ENCODE results near the gene NOSIP. TPM values are rescaled to one million over a fixed set of nuclear protein-coding genes. Genes with fewer than 3 reads are reported as not detected.

NOSIP gene
- total RNA-seq, 2 donors from 2014 or later: 66.0 to 72.7 TPM

DNA sequence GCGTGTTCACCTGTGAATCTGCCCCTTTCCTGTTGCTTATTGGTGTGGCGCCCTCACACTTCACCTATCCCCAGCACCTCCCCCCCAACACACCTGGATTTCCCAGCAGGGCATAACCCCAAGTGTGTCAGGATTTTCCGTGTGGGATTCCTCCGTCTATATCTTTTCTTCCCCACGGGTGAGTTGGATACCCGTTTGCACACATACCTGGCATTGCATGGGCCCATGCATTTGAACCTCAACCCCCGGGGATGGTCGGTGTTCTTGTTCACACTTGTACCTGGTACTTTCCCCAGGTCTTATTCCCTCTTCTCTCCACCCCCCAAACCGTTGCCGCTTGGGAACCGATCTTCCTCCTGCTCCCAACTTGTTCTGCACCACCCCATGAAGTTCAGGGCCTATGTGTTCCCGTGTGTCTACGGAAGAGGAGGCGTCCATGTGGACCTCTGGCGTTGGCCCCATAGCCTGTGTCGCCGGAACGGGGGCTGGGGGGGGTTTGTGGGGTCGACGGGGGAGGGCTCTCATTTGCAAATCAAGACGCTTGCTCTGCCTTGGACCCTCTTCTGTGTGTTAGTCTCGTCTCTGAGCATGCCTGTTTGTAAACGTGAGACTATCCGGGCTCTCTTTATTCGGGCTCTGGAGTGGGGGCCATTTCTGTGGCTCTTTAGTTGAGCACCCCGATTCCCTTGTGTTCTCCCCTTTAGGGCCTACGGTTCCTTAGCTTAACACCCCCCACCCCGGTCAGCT lies 12.3 kb upstream of the NOSIP start:
- Mint-ChIP-seq H3K4me1 (ENCODE audit: low read depth) (peaks cover 44% of the 10 kb centered on the region), H3K4me3 (peak overlapping the region; percentile 90 to 96), H3K27me3 (ENCODE audit: low read depth) (no peaks in the 10 kb centered on the region), H3K9me3 (no peaks in the 10 kb centered on the region), H3K27ac (peak overlapping the region; percentile 34), H3K36me3 (ENCODE audit: insufficient read depth in 2 of 2) (peaks cover 0 to 9% of the 10 kb centered on the region in 2 donors)
- peak in 1 of 2 donors; percentile 35 for DNase-seq
- no peak for ATAC-seq (replicated peaks in 1 of 2)

DNA sequence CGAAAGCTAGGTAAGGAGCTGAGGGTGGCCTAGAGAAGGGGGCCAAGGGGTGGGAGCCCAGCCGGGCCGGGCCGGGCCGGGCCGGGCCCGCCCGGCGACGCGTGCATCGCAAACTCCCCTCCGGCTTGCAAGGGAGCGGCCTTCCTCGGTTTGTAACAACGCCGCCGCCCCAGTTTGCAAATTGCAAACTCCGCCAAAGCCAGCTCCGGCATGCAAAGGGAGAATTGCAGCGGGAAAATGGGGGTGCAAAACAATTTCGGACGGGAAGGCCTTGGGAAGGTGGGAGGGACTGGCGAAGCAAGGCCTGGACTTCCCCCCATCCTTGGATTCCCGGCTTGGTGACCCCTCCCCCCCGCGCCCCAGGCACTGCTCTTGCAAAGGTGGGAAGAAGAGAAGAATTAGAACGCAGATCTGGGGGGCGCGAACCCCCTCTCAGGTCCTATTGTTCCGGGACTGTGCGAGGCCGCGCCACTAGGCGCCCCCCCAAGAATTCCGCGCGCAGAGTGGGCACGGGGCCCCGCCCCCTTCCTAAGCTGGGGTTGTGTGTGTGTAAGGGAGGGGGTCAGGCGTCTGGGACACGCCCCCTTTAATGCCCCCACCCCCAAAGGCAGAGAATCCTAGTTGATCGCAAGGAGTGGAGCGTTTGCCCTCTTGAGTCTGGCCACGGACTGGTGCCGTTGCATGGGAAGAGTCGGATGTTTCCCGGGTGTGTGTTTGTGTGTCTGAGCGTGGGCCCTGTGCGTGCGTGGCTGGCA lies 11.6 kb upstream of the NOSIP start:
- H3K4me1 Mint-ChIP-seq (ENCODE audit: low read depth): peaks cover 44% of the 10 kb centered on the region
- H3K27ac Mint-ChIP-seq: peak overlapping the region; percentile 34
- DNase-seq: peak; percentile 54 to 69
- H3K9me3 Mint-ChIP-seq: no peaks in the 10 kb centered on the region
- peak overlapping the region; percentile 90 to 96 for H3K4me3 Mint-ChIP-seq
- ATAC-seq (replicated peaks in 1 of 2): no peak
- peaks cover 0 to 9% of the 10 kb centered on the region in 2 donors for H3K36me3 Mint-ChIP-seq (ENCODE audit: insufficient read depth in 2 of 2)
- H3K27me3 Mint-ChIP-seq (ENCODE audit: low read depth): no peaks in the 10 kb centered on the region

DNA sequence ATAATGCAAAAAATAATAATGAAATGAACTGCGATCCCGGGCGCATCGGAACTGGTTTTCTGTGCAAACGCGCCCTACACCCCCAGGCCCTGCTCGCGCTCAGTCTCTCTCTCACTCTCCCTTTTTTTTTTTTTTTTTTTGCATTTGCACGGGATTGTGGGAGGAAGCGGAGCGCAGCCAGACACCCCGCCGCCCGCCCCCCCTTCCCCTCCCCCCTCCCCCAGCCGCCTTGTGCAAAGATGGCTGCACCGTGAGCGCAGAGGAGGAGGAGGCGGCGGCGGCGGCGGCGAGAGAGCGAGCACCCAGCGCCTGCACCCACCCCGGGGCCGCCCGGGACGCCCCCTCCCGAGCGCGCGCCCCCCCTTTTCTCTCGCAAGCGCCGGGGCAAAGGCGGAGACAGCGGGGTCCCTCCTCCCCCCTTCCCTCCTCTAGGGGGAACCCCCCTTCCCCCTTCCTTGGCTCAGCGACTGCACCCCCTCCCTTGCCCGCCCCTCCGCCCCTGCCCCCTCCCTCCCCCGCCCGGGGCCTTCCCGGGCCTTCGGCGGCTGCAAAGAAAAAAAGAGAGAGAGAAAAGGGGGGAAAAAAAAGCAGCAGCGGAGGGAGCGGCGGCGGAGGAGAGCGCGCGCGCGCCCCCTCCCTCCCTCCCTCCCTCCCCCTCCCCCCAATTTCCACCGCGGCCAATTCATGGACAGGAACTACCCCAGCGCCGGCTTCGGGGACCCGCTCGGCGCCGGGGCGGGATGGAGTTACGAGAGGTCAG lies 10.8 kb upstream of the NOSIP start, which contains the start of gene PRR12:
TSS of gene PRR12 (plus strand) at position 212 of the 760 bp plus-strand sequence. CDS start at position 685, 473 bp downstream.
- Mint-ChIP-seq H3K27me3 (ENCODE audit: low read depth) (no peaks in the 10 kb centered on the region), H3K36me3 (ENCODE audit: insufficient read depth in 2 of 2) (peaks cover 0 to 9% of the 10 kb centered on the region in 2 donors), H3K9me3 (no peaks in the 10 kb centered on the region), H3K4me1 (ENCODE audit: low read depth) (peaks cover 44% of the 10 kb centered on the region), H3K27ac (peak within 1 kb of the TSS; percentile 70), H3K4me3 (peak within 1 kb of the TSS; percentile 90 to 96)
- DNase-seq (peak; percentile 69 to 77), ATAC-seq (replicated peaks in 1 of 2) (peak; percentile 19 to 22)

DNA sequence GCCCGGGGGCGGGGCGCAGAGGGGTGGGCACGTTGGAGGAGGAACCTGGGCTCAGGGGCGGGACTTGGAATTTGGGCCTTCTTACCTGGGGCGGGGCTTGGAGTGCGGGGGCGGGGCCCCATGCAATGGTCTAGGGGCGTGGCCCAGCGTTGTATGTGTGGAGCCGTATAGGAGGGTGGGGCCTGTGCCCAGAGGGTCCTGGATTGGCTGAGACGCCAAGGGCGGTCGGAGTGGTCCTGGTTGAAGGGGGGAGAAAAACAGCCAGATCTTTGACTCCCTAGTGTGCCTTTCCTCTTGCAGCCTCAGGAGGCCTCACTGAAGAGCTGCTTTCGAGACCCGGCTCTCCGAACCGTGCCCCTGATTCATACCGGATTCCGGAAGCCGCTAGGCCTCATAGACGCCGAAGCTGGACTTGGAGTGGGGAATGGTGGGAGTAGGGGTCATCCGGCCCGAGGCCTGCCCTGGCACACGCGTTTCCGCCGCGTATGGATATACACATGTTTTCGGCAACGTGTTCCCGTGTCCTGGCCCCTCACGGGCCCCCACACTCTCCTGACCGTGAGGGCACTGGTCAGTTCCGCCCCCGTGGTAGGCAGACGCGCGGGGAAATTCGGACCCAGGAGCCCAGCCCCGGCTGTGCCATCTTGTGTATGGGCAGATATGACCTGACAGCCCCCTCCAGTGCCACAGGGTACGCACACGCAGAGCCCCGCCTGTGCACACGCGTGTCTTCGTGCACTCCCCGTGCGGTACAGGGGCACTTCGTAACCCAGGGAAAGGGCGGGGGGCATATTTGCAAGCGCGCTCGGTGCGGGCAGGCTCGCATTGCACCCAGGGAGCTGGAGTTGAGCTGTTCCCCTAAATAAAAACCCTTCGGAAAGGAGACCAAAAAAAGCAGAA lies 10.0 kb upstream of the NOSIP start:
- DNase-seq: peak; percentile 94 to 96
- Mint-ChIP-seq H3K9me3 (no peaks in the 10 kb centered on the region), H3K4me1 (ENCODE audit: low read depth) (peaks cover 44% of the 10 kb centered on the region), H3K36me3 (ENCODE audit: insufficient read depth in 2 of 2) (peaks cover 0 to 9% of the 10 kb centered on the region in 2 donors), H3K4me3 (peak overlapping the region; percentile 90 to 96), H3K27ac (peak overlapping the region; percentile 70), H3K27me3 (ENCODE audit: low read depth) (no peaks in the 10 kb centered on the region)
- ATAC-seq (replicated peaks in 1 of 2): peak; percentile 76 to 77

DNA sequence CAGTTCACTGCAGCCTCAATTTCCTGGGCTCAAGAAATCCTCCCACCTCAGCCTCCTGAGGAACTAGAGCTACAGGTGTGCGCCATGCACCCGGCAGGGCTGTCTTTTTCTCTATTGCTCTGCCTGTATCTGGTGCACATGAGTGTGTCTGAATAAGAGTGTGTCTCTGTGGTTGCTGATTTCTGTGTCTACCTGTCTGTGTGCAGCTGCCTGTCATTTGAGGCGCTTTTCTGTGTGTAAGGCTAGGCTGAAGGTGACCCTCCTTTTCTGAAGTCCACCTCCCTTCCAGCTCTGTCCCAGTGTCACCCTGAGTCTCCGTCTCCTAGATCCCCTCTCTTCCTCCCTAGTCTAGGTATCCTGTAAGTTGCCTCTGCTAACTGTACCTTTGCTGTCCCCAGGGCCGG lies 9.1 kb upstream of the NOSIP start:
- DNase-seq: peak in 1 of 2 donors; percentile 16

DNA sequence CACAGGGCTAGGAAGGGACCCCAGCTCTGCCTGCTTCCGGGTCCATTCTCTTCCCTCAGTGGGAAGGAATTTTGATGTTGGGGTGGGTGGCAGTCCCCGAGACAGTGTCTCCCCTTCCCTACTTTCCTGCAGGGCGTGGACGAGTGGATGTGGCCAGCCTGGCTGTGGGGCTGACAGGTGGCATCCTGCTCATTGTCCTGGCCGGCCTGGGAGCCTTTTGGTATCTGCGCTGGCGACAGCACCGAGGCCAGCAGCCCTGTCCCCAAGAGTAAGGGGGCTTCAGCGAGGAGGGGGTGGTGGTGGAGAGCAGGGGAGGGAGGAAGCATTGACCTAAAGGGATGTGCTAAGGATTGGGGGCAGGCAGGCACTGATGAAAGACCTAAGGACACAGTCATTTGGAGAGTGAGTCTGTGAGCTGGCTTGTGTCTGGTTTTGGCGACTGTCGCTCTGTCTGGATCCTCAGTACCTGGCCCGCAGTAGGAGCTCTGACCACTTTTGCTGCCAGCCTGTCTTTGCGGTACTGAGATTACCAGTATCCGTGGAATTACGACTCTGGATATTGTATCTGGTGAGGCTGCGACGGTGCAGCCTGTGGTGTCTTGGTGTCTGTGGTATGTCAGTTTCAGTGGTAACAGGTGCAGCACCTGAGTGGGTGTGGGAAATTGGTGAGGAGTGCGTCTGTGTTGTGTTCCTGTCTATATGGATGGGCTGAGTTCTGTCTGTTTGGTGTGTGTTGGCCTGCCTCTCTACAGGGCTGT lies 8.2 kb upstream of the NOSIP start:
- Mint-ChIP-seq H3K4me1 (ENCODE audit: low read depth) (peaks cover 33% of the 10 kb centered on the region), H3K27ac (no peak overlapping the region), H3K36me3 (ENCODE audit: insufficient read depth in 2 of 2) (peaks cover 0 to 2% of the 10 kb centered on the region in 2 donors), H3K27me3 (ENCODE audit: low read depth) (no peaks in the 10 kb centered on the region), H3K9me3 (no peaks in the 10 kb centered on the region), H3K4me3 (peak overlapping the region; percentile 27 to 50)
- ATAC-seq (replicated peaks in 1 of 2) (peak; percentile 13 to 17), DNase-seq (peak; percentile 46 to 61)

More for the DNA sequence above, 9.1 kb upstream of the NOSIP start:
- Mint-ChIP-seq H3K4me3 (peak overlapping the region; percentile 10 to 50), H3K4me1 (ENCODE audit: low read depth) (peaks cover 43% of the 10 kb centered on the region), H3K27ac (no peak overlapping the region), H3K9me3 (no peaks in the 10 kb centered on the region), H3K36me3 (ENCODE audit: insufficient read depth in 2 of 2) (peaks cover 0 to 9% of the 10 kb centered on the region in 2 donors), H3K27me3 (ENCODE audit: low read depth) (no peaks in the 10 kb centered on the region)
- ATAC-seq (replicated peaks in 1 of 2): no peak

DNA sequence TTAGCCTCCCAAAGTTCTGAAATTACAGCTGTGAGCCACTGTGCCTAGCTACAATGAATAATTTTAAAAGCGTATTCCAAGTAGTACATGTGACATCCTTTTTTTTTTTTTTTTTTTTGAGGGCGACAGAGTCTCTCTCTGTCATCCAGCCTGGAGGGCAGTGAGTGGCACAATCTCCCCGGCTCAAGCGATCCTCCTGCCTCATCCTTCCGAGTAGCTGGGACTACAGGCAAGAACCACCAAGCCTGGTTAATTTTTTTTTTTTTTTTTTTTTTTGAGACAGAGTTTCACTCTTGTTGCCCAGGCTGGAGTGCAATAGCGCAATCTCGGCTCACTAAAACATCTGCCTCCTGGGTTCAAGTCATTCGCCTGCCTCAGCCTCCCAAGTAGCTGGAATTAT lies 6.9 kb upstream of the NOSIP start:
- Mint-ChIP-seq H3K36me3 (ENCODE audit: insufficient read depth in 2 of 2) (no peaks in the 10 kb centered on the region), H3K27me3 (ENCODE audit: low read depth) (no peaks in the 10 kb centered on the region), H3K9me3 (no peaks in the 10 kb centered on the region), H3K4me3 (no peak overlapping the region), H3K27ac (no peak overlapping the region), H3K4me1 (ENCODE audit: low read depth) (peaks cover 20% of the 10 kb centered on the region)
- ATAC-seq (replicated peaks in 1 of 2): no peak
- DNase-seq: no peak

DNA sequence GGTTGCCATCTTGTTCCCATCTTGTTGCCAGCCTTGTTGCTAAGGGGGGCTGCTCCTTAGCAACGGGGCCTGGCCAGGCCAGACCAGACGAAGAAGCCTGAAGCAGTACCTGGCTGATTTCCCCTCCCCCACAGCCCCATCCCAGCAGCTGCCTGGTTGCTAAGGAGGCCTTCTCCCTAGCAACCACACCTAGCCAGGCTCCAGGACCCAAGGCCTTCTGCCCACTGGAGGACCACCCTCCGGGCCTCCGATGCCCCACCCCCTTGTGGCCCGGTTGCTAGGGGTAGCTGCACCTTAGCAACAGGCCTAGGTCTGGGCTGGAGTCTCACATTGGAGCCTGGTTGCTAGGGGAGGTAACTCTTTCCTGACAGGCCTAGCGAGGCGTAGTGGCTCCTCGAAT lies 4.7 kb upstream of the NOSIP start:
- no peaks in the 10 kb centered on the region for H3K9me3 Mint-ChIP-seq
- no peaks in the 10 kb centered on the region for H3K27me3 Mint-ChIP-seq (ENCODE audit: low read depth)
- H3K27ac Mint-ChIP-seq: no peak overlapping the region
- peaks cover 2% of the 10 kb centered on the region in 2 donors for H3K36me3 Mint-ChIP-seq (ENCODE audit: insufficient read depth in 2 of 2)
- no peak overlapping the region for H3K4me3 Mint-ChIP-seq
- peaks cover 25% of the 10 kb centered on the region for H3K4me1 Mint-ChIP-seq (ENCODE audit: low read depth)
- ATAC-seq (replicated peaks in 1 of 2) (no peak), DNase-seq (no peak)

DNA sequence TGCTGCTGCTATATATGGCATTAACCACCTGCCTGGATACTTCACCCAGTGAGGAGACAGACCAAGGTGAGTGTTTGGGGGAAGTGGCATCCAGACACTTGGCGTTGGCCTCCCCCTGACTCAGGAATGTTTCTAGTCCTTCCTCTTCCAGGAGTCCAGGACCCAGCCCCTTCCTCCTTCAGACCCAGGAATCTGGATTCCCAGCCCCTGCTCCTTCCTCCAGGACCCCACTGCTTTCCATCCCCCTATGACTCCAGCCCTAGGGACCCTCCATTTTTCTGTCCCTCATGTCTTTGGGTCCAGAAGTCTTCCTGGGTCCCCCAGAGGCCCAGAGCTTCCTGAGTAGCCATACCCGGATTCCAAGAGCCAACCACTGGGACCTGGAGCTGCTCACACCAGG lies 2.9 kb upstream of the NOSIP start:
- Mint-ChIP-seq H3K9me3 (no peaks in the 10 kb centered on the region), H3K27ac (no peak overlapping the region), H3K27me3 (ENCODE audit: low read depth) (no peaks in the 10 kb centered on the region), H3K4me3 (no peak overlapping the region), H3K4me1 (ENCODE audit: low read depth) (peaks cover 27% of the 10 kb centered on the region), H3K36me3 (ENCODE audit: insufficient read depth in 2 of 2) (peaks cover 2% of the 10 kb centered on the region in 2 donors)
- ATAC-seq (replicated peaks in 1 of 2): no peak
- DNase-seq: no peak

DNA sequence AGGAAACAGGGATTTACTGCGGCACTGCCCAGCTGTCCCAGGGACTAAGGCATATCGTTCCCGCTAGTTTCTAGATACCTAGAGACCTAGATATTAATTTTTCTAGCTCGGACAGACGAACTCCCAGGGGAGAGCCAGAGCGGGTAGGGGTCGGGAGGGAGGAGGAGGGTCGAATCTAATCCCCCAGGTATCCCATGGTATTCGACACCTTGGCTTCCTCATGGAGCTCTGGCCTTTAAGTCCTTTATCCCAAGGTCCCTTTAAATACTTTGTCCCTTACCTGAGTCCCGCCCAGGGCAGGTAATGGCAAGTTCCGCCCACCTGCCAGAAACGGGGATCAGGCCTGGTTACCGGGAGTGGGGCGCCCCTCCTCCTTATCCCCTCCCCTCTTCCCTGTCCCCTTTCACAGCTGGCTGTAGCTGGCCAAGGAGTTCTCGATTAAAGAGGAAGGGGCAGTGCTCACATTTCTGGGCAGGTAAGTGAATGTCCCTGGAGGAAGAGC lies 702 bp upstream of the NOSIP start, which contains the start of gene PRRG2:
TSS of gene PRRG2 (plus strand) at position 310 of the 502 bp plus-strand sequence. CDS start 1,904 bp downstream, outside the sequence.
- Mint-ChIP-seq H3K36me3 (ENCODE audit: insufficient read depth in 2 of 2) (peaks cover 2% of the 10 kb centered on the region in 2 donors), H3K27ac (peak within 1 kb of the TSS; percentile 87), H3K9me3 (no peaks in the 10 kb centered on the region), H3K4me1 (ENCODE audit: low read depth) (peaks cover 43% of the 10 kb centered on the region), H3K27me3 (ENCODE audit: low read depth) (no peaks in the 10 kb centered on the region), H3K4me3 (peak within 1 kb of the TSS; percentile 92 to 98)
- no peak for DNase-seq
- ATAC-seq (replicated peaks in 1 of 2): no peak

DNA sequence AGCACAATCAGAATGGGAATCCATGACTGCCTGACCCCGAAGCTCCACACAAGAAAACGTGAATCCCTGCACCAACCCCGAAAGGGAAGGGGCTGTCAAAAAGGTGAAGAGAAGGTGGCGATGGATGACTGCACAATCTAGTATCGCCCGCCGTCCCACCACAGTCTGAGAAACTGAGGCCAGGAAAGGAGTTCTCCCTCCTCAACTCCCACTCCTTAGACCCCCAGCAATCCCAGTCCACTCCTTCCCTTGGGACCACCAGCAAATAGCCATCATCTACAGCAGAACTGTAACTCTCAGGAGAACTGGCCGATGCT lies 451 bp downstream of the NOSIP start:
- Mint-ChIP-seq H3K27me3 (ENCODE audit: low read depth) (no peaks in the 10 kb centered on the region), H3K27ac (peak overlapping the region; percentile 87), H3K36me3 (ENCODE audit: insufficient read depth in 2 of 2) (peaks cover 2% of the 10 kb centered on the region in 2 donors), H3K9me3 (no peaks in the 10 kb centered on the region), H3K4me3 (peak overlapping the region; percentile 92 to 98), H3K4me1 (ENCODE audit: low read depth) (peaks cover 43% of the 10 kb centered on the region)
- peak; percentile 11 to 15 for ATAC-seq (replicated peaks in 1 of 2)
- no peak for DNase-seq

Measured in activated T-cell treated with anti-CD3 and anti-CD28 coated beads, Interleukin-2, amount 50 U/mL, for 72 hours (primary cell).